HG02588 (cell line): ENCODE data around the gene CLIC1.
A peak's percentile ranks its signal among the peaks of the same experiment; 100 is the strongest.

Experiments used
- ATAC-seq: cut with Tn5 transposase; IDR thresholded peaks from one replicate; pipeline ENCODE4 v1.9.1; 2021; ENCODE audit warnings: mild to moderate bottlenecking, moderate library complexity; ENCODE audit not compliant: unreplicated experiment

Gene CLIC1

GRCh38 chr6:31736021-31736767 lies at the start of gene CLIC1:
Gene CLIC1, minus strand, starts transcription at chr6:31736530. Its CDS starts 230 bp downstream, at chr6:31736300.
- no peak for ATAC-seq

DNA sequence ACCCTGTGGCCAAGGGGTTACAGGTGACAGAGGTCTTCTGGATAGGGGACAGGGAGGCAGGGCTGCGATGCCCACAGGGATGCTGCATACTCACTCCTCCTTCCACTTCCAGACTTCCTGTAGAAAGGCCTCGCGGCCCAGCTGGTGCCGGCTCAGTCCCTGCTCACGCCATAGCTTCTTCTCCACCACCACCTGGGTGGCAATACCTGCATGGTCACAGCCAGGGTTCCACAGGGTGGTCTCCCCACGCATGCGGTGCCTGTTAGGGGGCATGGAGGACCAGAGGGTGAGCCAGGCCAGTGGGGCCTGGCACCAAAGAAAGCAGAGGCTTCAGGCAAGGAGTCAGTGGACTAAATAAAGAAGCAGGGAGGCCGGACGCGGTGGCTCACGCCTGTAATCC lies 49.1 kb upstream of the CLIC1 start:
- no peak for ATAC-seq

GRCh38 chr6:31784098-31784925 lies 48.0 kb upstream of the CLIC1 start:
- no peak for ATAC-seq

- no peak for ATAC-seq
Observed at GRCh38 chr6:31782126-31782855, 46.0 kb upstream of the CLIC1 start.

DNA sequence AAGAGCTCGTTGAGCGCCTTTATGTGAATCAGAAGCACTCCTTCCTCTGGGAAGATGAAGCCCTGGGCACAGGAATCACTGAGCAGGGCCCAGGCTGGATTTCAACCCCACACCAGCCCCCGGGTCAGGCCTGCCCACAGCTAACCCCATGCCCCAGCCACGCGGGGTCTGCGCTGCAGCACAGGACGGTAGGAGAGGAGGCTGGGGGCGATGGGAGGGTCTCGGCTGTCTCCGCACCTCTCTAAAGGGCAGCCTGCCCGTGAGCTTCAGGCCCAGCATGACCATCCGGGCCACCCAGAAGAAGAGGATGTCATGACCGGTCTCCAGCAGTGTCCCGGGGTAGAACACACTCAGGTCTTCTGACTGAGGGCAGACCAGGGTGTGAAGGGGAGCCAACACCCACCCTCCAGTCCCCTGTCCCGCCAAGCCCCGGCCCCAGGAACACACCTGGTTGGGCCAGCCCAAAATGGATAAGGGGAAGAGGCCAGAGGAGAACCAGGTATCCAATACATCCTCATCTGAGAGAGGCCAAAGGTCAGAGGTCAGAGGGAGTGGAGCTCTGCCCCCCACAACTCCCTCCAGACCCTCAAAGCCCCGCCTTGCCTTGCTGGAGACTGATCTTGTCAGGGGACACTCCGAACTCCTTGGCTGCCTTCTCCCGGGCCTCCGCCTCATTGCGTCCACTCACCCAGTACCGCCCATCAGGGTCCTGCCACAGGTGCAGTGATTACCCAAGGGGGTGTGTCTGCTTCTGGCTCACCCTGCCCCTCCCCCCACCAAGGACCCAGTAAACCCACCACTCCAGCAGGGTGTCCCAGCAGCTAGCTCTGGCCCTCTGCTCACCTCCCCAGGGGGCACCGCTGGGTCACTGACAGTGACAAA lies 45.2 kb upstream of the CLIC1 start:
- ATAC-seq, result no peak

DNA sequence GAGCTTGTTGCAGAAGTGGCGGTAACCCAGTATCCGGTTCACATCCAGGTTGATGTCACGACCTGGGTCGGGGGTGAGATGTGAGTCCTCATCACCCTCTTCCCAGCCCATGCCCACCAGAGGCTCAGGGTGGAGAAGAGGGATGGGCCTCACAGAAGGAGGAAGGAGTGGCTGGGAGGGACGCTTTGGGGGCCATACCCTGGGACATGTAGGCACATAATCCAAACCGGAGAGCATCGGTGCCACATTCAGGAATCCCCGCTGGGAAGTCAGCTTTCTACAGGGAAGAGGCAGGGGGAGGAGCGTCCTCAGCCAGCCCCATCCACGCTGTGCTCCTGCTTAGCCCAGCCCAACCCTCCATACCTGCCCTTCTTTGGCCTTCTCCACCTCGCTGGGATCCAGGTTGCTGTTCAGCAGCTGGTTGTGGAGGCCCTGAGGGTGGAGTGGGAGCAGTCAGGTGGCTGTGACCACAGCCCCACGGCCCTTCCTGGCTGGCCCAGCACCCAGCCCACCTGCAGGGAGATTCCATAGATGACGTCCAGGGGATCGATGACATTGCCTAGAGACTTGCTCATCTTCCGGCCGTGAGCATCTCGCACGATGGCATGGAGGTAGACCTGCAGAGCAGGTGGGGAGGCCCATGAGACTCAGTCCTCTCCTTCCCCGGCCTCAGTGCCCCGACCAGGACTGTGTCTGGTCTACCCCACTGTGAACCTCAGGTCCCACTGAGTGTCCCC lies 44.3 kb upstream of the CLIC1 start:
- no peak for ATAC-seq

- ATAC-seq, result no peak
Observed at GRCh38 chr6:31779908-31780307, 43.6 kb upstream of the CLIC1 start.

- no peak for ATAC-seq
Observed at GRCh38 chr6:31778999-31779885, 42.9 kb upstream of the CLIC1 start.

GRCh38 chr6:31778193-31778592 lies 41.9 kb upstream of the CLIC1 start:
- no peak for ATAC-seq

DNA sequence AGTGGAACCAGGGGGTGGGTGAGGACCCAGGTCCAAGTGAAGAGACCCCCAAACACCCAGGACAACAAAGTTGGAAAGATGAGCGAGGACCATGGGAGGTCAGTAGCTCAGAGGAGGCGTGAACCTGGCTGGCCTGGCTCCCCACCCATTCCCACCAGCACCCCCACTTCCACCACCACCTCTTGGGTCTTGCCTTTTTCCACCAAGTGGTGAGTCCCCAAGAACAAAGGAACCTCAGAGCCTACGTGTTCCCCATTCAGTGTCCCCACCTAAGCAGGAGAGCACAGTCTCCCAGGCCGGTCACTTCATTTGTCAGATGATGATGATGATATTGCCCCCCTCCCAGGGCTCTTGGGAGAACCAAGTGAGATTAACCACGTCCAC lies 41.3 kb upstream of the CLIC1 start:
- ATAC-seq, result no peak

DNA sequence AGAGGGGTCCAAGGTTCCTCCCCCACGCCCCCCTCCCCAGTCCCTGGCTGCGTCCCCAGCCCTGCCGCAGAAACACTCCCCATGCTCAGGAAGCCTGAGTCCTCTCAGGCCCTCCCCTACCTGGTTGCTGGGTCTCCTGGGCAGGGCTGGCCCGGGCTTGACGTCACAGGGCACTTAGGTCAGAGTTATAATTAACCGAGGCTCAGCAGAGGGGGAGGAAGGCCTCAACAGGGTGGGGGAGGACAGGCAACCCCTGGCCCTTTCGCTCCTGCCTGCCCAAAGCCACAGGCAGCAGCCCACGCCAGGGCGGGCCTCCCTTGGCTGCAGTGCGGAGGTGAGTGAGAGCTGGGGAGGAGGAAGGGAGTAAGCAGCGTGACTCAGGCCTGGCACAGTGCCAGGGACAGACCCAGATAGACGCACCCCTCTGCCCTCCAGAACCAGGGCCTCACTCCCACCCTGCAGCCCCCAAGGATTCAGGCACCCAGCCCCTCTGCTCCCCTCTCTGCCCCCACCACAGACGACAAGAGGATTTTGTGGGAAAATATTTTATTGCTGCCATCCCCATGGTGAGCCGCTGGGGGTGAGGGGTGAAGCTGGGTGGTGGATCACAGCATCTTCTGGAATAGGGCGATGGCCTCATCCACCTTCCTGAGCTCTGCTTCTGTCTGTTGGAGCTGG lies 40.8 kb upstream of the CLIC1 start, which contains the start of gene VWA7:
Gene VWA7 (minus strand): TSS at position 340 of the 678 bp plus-strand sequence. CDS start 549 bp downstream, outside the sequence.
- peak; percentile 72 for ATAC-seq

DNA sequence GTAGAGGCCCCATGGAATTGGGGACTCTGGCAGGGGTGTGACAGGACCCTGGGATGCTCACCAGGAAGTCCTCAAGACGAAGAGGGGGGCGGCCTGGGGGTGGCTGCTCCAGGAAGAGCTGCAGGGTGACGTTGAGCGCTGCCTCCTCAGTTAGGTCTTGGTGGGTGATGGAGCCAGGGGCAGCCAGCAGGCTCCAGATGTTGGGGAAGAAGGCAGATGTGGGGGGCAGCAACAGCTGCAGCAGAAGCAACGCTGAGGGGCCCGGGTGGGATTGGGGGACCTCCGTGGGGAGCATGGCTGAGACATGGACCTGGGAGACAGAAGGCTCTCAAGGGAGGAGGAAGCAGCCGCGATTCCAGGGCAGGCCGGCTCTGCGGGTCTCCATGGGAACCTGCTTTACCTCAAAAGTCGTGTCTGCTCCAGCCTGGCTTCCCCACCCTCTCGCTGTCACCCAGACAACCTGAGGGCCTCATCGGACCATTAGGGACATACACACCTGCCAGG lies 40.2 kb upstream of the CLIC1 start:
- ATAC-seq, result peak; percentile 7

- ATAC-seq, result no peak
Observed at GRCh38 chr6:31775633-31776484, 39.5 kb upstream of the CLIC1 start.

- ATAC-seq, result no peak
Observed at GRCh38 chr6:31775184-31775583, 38.9 kb upstream of the CLIC1 start.

- no peak for ATAC-seq
Observed at GRCh38 chr6:31771992-31772358, 35.6 kb upstream of the CLIC1 start.

- ATAC-seq, result no peak
Observed at GRCh38 chr6:31770860-31771259, 34.5 kb upstream of the CLIC1 start.
